GM19324 (cell line): ENCODE results near the gene SYNCRIP.
"Not testable (repeated sequence)": the region's sequence is repeated elsewhere in the genome, so short reads cannot be mapped to it uniquely, and the experiment has no call there.

Source experiments
- ATAC-seq: cut with Tn5 transposase; IDR thresholded peaks from one replicate; pipeline ENCODE4 v1.9.1; 2021; ENCODE audit warnings: mild to moderate bottlenecking, moderate library complexity; ENCODE audit not compliant: unreplicated experiment, low FRiP score

The SYNCRIP gene

DNA sequence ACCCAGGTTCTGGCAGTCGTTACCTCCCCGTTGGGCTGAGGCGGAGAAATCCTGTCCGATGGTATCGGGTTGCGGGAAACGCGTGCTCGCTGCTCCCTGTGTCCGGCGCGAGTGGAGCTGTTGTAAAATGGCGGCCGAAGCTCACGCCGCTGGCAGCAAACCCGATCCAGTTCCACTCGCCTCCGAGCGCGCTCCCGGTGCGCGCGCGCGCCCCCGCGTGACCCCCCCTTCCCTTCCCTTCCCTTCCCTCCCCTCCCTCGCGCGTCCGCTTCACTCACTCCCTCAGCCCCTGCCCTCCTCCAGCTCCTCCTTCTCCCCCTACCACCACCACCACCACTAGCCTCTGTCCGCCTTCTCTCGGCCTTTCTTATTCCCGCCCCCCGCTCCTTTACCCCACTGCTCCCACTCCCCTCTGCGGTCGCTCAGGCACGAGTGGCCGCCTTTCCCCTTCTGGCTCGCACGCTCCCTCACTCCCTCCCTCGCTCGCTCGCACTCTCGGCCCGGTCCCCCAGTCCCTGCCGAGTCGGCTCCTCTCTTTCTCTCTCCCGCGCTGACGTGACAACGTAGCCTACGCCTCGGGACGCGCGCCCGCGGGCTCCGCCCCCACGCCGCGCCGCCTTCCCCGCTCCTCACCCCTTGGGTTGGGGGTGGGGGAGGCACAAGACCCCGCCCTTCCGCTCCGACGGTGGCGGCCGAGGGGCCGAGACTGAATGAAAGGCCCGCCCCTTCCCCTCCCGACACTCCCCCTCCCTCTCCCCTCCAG, at the start of gene SYNCRIP:
Gene SYNCRIP, minus strand, starts transcription at position 113 of the 763 bp plus-strand sequence. CDS start 1,447 bp downstream, outside the sequence.
- peak; percentile 82 for ATAC-seq

DNA sequence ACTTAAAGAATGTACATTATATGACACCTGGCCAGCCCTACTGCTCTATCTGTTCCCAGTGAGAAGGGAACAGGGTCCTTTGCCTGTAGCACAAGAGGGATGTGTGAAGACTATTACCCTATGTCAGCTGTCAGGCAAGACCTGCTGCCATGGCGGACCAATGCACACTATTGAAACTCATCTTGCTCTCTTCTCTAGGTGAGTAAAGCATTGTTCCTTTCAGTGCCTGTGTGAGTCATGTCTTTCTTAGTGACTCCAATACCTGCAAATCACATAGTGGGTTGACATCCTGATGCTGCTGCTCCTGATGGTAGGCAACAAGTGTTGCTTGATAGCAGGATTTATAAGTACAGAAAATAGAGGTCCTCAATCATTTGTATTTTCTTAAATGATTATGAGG, 48.8 kb upstream of the SYNCRIP start:
- ATAC-seq = no peak

DNA sequence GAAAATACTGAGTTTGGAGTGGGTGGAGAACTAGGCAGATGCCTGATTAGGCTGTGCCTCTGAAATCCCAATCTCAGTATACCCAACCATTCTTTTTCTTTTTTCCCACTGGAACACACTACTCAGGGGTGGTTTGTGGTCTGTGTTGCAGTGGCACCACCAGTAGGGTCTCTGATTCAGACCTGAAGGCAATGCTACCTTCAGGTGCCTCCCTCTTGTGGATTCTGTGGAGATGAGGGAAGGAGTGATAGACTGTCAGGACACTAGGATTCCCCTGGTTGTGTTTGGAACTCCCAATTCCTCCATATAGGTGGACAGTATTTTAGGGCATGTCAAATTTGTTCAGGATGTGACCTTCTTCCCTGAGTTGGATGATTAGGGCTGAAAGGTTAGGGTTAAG, 47.4 kb upstream of the SYNCRIP start:
- ATAC-seq = no peak

DNA sequence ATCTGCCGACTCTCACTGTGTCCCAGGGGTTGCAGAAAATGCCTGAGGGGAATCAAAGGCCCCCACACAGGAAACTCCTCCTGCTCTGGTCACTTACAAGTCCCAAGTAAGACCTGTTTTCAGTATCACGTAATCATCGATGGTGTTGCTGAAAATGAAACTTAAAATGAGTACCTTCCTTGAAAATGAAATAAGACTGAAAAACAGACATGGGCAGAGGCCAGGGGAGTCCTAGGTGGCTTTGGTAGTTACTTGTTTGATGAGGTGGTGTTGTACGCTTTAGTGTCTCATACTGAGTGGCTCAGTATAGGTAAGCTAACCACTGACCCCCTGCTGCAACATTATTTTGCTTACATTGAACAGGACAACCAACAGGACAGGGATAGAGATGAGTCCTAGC, 43.0 kb upstream of the SYNCRIP start:
- peak; percentile 88 for ATAC-seq

DNA sequence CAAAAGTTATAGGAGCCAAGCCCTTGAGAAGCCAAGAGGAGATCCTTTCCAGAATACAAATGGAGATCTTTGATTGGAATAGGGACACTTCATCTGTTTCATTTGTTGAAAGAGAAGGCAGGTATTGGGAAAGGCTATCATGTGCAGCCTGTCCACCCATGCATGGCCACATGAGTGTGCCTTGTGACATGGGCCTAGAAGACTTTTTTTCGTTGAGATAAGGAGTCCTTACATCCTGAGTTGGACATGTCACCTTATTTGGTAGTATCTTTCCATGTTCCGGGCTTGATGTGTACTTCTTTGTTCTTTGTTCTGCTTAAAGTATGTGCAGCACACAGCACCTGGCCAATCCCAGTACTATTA, 42.1 kb upstream of the SYNCRIP start:
- ATAC-seq = no peak

DNA sequence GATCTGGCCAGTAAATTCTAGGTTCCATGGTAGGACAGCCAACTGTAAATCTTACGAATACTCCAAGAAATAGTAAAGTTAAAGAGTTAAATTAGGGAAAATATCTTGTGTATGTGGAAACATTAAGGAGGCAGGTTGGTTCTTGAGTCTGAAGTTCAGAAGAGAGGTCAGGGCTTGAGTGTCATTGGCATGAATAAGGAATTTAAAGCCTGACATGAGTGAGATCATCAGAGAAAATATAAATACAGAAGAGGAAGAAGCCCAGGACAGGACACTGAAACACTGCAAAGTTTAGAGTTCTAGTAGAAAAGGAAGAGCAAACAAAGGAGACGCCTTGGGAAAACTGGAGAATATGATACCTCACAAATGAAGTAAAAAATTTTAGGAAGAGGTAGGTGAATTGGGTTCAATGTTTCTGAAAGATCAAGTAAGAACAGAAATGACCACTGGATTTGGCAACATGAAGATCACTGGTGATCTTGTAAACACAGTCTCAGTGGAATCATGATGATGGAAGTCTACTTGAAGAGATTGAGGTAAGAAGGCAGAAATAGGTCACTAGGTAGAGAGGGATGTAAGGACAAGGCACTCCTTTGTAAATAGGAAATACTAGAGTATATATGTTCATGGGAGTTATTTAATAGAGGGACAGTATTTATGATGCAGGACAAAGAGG, 41.6 kb upstream of the SYNCRIP start:
- ATAC-seq = no peak

DNA sequence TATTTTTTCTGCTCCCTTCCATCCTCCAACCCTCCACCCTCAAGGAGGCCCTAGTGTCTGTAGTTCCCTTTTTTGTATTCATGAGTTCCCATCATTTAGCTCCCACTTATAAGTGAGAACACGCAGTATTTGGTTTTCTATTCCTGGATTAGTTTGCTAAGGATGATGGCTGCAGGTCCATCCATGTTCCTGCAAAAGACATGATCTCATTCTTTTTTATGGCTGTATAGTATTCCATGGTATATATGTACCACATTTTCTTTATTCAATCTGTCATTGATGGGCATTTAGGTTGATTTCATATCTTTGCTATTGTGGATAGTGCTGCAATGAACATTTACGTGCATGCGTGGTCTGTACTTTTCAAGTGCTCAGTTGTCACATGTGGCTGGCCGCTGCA, 39.2 kb upstream of the SYNCRIP start:
- not testable (repeated sequence) for ATAC-seq

DNA sequence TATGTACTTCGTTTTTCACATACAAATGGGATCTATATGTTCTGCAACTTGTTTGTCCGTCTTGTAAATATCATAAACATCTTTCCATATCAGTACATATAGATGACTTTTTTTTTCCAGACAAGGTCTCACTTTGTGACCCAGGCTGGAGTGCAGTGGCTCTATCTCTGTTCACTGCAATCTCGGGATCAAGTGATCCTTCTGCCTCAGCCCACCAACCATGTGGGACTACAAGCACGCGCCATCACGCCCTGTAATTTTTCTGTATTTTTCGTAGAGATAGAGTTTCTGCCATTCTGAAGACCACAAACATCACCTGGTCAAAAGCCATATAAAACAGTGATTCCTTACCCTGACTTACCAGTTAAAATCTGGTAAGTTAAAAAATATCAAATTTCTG, 37.7 kb upstream of the SYNCRIP start:
- ATAC-seq = no peak

DNA sequence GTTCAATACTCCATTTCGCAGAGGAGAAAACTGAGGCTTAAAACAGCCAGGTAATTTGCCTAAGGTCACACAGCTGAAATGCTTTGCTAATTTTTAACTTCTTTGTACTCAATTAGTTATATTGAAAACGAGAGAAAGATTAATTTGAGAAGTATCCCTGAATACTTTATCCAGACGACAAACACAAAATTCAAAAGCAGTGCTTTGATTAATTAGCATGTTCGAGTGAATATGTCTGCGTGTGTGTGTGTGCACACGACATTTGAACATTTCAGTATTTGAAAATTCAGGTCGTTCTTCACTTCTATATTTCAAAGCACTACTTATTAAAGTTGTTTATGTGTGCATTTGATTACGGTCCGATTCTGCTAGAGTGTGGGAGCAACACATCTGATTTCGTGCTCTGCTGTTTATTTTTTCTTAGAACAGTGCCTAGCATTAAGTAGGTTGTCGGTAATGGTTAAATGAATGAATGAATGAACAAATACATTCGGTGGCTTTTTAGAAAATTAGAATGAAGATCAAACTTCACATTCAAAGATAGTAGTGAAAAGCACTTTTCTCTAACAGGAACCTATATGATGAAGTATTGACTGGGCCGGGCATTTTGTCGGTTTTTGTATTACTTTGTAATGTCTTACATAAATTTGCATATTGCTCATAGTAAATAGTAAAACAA, 36.9 kb upstream of the SYNCRIP start:
- no peak for ATAC-seq

DNA sequence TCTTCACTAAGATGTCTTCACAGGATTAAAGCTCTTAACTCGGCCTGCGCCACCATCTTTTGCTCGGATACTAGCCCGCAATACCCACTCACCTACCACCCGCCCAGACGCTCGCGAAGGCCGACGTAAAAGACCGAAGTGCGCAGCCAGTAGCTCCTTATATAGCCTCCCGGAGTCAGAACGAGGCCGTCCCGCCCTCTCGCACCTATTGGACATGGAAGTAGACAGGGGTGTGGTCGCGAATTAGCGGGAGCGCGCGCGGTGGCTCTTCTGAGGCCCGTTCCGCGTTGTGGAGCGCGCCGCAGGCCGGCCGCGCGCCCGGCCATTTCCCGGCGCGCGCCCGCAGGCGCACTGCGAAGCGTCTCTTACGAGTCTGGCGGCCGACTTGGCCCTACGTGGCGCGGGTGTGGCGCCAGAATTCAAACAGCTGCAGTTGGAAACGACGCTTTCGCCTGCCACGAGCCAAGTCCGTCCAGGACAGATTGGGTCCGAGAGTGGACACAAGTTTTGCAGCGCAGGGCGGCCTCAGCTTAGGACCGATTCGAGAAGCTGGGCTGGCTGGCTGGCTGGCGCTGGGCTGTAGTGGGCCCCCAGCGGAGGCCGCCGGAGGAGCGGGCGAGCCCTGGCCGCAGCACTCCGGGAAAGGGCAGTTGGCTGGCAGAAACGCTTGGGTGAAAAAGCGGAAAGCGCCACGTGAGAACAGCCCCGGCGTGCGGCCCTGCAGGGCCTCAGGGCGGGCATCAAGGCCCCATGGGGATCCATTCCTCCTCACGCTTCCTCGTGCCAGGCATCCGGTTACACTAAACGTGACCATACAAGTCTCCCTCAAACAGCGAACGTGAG, 36.1 kb upstream of the SYNCRIP start:
- peak; percentile 81 for ATAC-seq

DNA sequence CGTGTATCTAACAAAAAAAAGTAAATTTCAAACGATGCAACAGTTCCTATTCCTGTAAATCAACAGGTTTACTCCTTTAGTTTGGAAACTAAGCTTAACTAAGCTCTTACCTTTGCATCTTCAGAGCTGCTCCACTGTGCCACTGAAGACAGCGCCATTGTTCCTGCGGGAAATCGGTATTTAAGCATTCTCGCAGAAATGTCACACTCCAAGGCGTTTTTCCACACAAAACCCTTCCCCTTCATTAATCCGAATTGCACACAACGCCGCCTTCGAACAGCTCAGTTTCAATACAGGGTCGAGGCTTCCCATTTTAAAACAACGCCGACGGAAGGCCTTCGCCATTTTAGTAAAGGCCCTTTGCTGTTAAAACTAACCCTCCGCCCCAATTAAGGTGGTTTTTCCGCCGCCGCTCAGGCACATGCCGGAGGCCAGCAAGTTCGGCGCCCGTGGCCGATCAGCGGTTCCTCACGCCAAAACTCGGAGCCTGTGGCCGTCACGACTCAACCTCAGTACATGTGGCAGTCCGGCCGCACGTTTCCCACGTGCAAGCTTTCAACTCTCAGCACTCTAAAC, 35.4 kb upstream of the SYNCRIP start:
- no peak for ATAC-seq

DNA sequence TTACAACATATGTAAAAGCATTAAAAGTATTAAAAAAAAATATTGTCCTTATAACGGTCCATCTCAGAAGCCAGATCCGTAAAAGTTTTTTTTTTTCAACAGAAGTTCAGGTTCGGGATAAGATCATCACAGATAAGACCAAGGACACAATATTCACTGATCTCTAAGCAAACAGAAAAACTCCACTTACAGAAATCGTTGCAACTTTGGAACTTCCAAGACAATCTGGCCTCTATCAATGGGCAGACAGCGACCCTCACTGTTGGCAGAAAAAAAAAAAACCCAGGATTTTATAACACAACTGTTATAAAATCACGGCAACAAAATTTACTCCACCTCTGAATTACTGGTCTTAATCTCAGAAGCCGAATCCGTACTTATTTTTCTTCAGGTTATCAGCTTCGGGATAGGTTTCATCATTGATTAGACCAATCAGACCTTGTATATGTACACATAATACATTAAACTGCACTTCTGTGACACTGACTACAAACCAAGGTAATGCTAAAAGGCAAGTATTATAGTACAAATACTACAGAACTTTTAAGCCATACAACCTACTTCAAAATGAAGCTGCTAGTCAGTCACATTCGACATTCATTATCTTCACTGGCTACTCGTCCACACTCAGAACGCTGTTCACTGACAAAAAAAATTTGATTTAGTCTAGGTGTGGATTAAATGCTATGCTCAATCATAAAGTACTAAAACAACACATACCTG, 34.7 kb upstream of the SYNCRIP start:
- no peak for ATAC-seq

DNA sequence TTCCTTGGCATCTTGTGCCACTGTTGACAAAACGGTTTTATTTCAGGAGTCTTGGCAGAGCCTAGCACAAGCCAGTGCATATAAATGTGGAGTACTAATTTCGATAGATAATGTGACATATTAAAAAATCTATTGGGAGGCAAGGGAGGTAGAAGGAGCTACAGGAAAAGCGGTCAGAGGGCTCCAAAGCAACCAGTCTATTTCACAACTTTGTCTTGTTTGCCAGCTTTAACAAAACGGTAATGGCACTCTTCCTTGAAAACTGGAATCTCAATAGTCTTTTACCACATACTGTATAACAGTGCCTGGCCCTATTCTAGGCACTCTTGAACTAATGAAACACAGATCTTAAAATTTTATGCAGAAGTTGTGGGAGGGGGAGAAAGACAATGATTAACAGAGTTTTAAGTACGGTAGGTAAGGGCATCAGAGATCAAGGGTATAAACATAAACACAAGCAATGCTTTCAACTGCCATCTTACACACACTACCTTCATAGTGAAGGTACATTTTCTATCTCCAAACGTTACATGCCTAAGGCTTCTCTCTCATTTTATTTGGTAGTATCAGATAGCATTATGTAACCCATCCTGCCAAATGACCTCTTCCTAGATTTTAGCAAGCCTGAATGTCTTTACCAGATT, 33.5 kb upstream of the SYNCRIP start:
- no peak for ATAC-seq

DNA sequence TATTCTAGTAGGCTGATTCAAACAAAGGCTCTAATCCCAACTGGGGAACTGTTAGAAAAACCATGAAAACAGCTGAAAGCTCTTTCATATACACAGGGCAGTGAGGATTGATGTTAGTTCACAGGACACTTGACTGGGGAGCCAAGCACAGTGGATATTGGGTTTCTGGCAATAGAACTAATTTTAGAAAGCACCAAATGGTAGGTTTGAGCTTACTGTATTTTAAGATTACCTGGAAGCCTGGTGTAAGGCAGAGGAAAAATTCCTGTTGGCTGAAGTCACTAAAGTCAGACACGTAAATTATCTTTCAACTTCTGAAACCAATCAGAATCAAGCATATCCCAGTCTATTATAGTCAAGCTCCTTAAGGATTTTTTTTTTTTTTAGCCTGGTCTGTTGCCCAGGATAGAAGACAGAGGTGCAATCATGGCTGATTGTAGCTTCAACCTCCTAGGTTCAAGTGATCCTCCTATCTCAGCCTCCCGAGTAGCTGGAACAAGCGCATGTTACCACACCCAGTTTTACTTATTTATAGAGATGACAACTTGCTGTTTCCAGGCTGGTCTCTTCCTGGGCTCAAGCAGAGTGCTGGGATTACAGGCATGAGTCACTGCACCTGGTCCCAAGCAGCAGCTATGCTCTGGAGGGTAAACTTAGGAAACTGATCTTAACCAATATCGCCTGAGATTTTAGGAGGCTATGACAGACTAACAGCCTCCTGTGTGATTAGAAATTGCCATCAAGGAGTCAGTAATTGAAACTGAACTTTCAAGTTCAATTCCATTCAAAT, 32.5 kb upstream of the SYNCRIP start:
- ATAC-seq = no peak

DNA sequence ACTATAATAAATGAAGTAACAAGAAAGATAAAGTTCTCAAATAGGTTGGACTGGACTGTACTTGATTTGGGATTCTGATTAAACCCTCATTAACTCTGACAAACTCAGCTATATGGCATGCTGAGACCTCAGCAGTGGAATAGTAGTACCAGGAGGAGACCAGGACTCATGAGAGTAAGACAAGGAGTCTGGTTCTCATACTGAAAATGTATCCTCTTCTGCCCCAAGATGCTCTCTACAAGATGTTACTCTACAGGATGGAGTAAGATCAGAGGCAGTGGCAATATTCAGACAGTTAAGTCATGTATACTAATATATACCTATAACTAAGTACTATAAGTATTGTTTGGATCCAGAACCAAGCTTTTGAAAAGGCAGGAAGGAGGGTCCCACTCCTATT, 31.9 kb upstream of the SYNCRIP start:
- no peak for ATAC-seq

DNA sequence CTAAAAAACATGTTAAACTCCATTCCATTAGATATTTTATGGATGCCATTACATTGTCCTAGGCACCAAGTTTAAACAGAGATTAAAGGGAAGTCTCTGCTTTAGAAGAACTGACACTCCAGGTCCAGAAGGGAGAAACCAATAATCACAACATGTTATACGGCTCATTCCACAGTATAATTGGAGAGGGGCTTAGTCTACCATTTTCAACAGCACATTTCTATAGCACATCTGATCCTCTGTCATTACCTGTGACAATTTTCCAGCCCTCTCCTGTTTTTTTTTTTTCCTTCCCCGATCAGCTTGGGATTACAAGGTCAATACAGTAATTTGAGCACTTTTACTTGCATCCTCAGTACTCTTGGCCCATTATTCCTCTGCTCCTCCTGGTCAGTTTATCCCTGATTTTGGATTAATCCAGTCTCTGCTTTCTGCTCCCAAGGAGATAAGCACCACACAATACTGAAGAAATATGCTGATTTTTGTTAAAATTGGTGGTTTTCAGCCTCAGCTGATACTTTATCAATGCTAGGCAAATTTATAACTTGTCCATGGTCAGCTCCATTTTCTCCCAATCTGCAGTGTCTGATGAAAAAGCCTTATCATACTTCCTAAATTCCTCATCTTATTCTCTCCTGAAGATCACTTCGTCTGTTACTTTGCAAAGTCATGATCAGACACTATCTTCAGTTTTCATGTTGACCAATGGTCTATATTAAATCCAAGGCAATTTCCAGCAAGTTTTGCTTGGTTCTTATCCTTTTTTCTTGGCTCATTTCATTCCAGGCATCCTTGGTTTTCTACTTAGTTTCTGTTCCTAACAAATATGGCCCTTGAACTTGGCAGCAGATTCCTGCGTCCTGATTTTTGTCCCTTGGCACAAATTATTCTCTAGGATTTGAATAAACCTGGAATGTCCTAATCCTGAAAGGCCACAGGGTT, 30.8 kb upstream of the SYNCRIP start:
- ATAC-seq = no peak

DNA sequence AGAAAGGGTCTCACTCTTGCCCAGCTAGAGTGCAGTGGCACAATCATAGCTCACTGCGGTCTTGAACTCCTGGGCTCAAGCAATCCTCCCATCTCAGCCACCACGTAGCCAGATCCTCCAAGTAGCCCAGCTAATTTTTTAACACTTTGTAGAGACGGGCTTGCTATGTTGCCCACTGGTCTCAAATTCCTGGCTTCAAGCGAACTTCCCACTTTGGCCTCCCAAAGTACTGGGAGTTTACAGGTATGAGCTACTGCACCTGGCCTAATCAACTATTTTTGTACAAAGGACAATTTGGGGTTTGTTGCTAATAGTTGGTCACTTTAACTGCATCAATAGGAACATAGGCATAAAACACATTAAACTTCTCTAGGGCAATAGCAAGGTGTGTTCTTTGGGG, 29.9 kb upstream of the SYNCRIP start:
- no peak for ATAC-seq
